ENCODE measurements around the gene CLEC4D. TPM values are rescaled to one million over a fixed set of nuclear protein-coding genes. Genes with fewer than 3 reads are reported as not detected.

Gene CLEC4D
- under 0.01 TPM in 1 of 2 replicates, not detected in the other for total RNA-seq

GRCh38 chr12:8513256-8513655, at the start of gene CLEC4D:
TSS of gene CLEC4D (plus strand) at chr12:8513503. CDS start at chr12:8513733, 230 bp downstream.

DNA sequence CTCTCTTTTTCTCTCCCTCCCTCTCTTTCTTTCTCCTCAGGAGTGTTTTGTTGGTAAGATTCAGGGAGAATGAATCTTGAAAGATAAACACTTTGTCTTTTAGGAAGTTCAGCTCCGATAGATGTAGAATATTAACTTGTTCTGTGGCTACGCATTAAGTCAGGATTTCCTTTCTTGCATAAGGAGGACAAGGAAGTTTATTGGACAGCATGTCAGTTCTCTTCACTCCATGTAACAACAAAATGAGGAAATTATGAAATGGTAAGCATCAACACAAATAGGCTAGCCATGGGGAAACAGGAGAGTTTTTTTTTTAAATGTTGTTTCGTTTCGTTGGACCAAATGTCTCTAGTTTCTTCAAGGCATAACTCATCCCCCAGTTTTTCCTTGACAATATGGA, 27.5 kb downstream of the CLEC4D start, which contains the start of gene CLEC4E:
CLEC4E (minus strand) TSS at position 75 of the 400 bp plus-strand sequence. CDS start 108 bp downstream, outside the sequence.

Other genes with a start within 250 kb of the CLEC4D start
- gene CLEC6A, start 57.5 kb upstream of the CLEC4D start, total RNA-seq = not detected in 2 replicates
- gene CLEC4E, start 27.4 kb downstream of the CLEC4D start, total RNA-seq = 17.4 TPM in 1 of 2 replicates, not detected in the other
- gene AICDA, start 99.4 kb downstream of the CLEC4D start, total RNA-seq = 0.48 TPM in 1 of 2 replicates, not detected in the other
- gene MFAP5, start 149.3 kb downstream of the CLEC4D start, total RNA-seq = 0.72 and 11.5 TPM in 2 replicates
- gene RIMKLB, start 184.5 kb downstream of the CLEC4D start, total RNA-seq = 16.4 and 45.8 TPM in 2 replicates